Mesendoderm (in vitro differentiated cells): ENCODE measurements around the gene MAEL. TPM values are rescaled to one million over a fixed set of nuclear protein-coding genes. Genes with fewer than 3 reads are reported as not detected.

Experiments used
- DNase-seq: peaks from one replicate; pipeline ENCODE4 v3.0.0; 2013
- H2AK5ac ChIP-seq: 2 replicates; pipeline ENCODE4 v1.6.1; 2013; ENCODE audit warnings: low read length, inconsistent platforms
- H2BK120ac ChIP-seq: 2 replicates; pipeline ENCODE4 v1.6.1; 2013; ENCODE audit warnings: low read depth, mild to moderate bottlenecking, low read length, moderate library complexity, mixed read lengths
- H2BK15ac ChIP-seq: replicated peaks from 2 replicates; pipeline ENCODE4 v1.6.1; 2013; ENCODE audit warnings: low read depth, mild to moderate bottlenecking, moderate library complexity
- H2BK5ac ChIP-seq: 2 replicates; pipeline ENCODE4 v1.6.1; 2013; ENCODE audit warnings: low read length, inconsistent platforms
- H3K18ac ChIP-seq: 2 replicates; pipeline ENCODE4 v1.6.1; 2013; ENCODE audit warnings: mild to moderate bottlenecking, low read length, mixed read lengths
- H3K23ac ChIP-seq: one replicate; pipeline ENCODE4 v1.6.1; 2013; ENCODE audit warnings: low read length
- H3K27ac ChIP-seq: 2 replicates; pipeline ENCODE4 v1.5.1; 2013; ENCODE audit warnings: low read depth, mild to moderate bottlenecking, inconsistent platforms, low read length, moderate library complexity
- H3K27me3 ChIP-seq: 2 replicates; pipeline ENCODE4 v1.6.1; 2013; ENCODE audit warnings: low read length, control low read depth, mild to moderate bottlenecking, inconsistent platforms; ENCODE audit not compliant: insufficient read depth, poor library complexity
- H3K36me3 ChIP-seq: 2 replicates; pipeline ENCODE4 v1.6.1; 2013; ENCODE audit warnings: low read length, inconsistent platforms; ENCODE audit not compliant: control insufficient read depth, insufficient read depth
- H3K4ac ChIP-seq: one replicate; pipeline ENCODE4 v1.6.1; 2013; ENCODE audit warnings: low read depth, mild to moderate bottlenecking, low read length, moderate library complexity
- H3K4me1 ChIP-seq: 2 replicates; pipeline ENCODE4 v1.6.1; 2013; ENCODE audit warnings: low read depth, low read length, inconsistent platforms; ENCODE audit not compliant: control insufficient read depth
- H3K4me2 ChIP-seq: 2 replicates; pipeline ENCODE4 v1.6.1; 2013; ENCODE audit warnings: low read length
- H3K4me3 ChIP-seq: 2 replicates; pipeline ENCODE4 v1.5.1; 2013; ENCODE audit warnings: mild to moderate bottlenecking, low read length
- H3K56ac ChIP-seq: one replicate; pipeline ENCODE4 v1.6.1; 2013; ENCODE audit warnings: low read length
- H3K79me1 ChIP-seq: 2 replicates; pipeline ENCODE4 v1.6.1; 2013; ENCODE audit warnings: low read length, inconsistent platforms
- H3K79me2 ChIP-seq: 2 replicates; pipeline ENCODE4 v1.6.1; 2013; ENCODE audit warnings: mild to moderate bottlenecking, low read length; ENCODE audit not compliant: control insufficient read depth, insufficient read depth
- H3K9ac ChIP-seq: 2 replicates; pipeline ENCODE4 v1.6.1; 2013; ENCODE audit warnings: low read length, inconsistent platforms
- H4K5ac ChIP-seq: one replicate; pipeline ENCODE4 v1.6.1; 2013; ENCODE audit warnings: low read length
- H4K8ac ChIP-seq: one replicate; pipeline ENCODE4 v1.6.1; 2013; ENCODE audit warnings: low read depth, mild to moderate bottlenecking, control low read depth, low read length, moderate library complexity
- WGBS: extraction: QIAGEN DNeasy Blood & Tissue Kit; methylation state at CpG from one replicate; pipeline ENCODE4 v1.1.7; 2013; ENCODE audit warnings: low lambda C conversion rate, missing lambda C conversion rate; ENCODE audit not compliant: insufficient coverage; ENCODE audit errors: extremely low coverage; 5-methylcytosine and 5-hydroxymethylcytosine counted together
- polyA plus RNA-seq, 2 experiments: library from polyadenylated mRNA; stranded (reverse); fragments of 200-250 nt; gene quantifications; one replicate each; pipeline ENCODE4 v1.2.3, GENCODE V29; 2013

MAEL gene
- polyA plus RNA-seq (2013, experiment 1 of 2), result 0.10 TPM
- 0.17 TPM for polyA plus RNA-seq (2013, experiment 2 of 2)

DNA sequence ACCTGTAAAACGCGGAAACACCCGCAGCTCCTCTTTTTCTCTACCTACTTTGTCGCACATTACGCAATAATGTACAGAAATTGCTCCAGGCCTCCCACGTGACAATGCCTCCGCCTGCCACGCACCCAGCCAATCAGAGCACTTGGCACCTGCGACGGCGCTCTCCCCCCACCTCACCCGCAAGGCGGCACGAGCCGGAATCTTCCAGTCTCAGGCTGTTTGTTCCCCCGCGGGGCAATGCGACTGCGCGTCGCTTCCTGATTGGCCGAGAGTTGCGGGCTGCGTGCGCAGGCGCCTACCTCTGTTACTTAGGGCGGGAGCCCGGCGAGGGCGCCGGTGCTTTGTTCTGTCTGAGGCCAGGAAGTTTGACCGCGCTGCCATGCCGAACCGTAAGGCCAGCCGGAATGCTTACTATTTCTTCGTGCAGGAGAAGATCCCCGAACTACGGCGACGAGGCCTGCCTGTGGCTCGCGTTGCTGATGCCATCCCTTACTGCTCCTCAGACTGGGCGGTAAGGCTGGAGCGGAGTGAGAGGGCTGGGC lies at the start of gene MAEL:
MAEL (plus strand) TSS at position 307 of the 542 bp plus-strand sequence; CDS start at position 380, 73 bp downstream.
- no peak within 1 kb of the TSS for H3K4ac ChIP-seq

DNA sequence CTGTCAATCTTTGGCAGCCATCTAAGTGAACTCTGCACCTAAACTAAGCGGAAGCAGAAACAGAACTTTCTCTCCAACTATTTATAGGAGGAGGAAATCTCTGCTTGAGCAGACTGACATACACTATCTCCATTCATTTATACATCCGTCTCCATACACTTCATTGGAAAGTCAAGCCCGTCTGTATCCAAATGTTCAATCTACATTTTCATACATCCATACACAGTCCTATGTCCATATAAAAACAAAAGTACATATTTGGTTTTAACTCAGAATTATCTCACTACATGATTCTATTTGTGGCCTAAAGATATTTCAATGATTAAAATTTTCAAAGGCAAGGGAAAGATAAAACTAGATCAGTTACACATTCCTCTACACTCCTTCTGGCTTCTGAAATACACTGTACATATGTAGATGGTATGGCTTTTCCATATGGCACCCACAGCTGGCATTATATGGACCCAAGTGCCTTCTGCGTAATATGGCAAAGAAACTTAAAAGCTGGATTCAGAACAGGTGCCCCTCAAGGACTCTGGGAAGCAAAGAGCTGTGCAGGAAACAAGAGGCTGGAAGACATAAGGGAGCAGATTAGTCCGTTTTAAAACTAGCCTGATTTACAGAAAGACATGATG lies 49.2 kb upstream of the MAEL start:
- no peak overlapping the region for H3K23ac ChIP-seq
- H3K4ac ChIP-seq, result no peak overlapping the region
- H4K8ac ChIP-seq, result no peak overlapping the region
- no peak overlapping the region for H3K4me2 ChIP-seq
- DNase-seq, result no peak
- H3K9ac ChIP-seq, result no peak overlapping the region
- H2BK120ac ChIP-seq, result no peak overlapping the region
- no peak overlapping the region for H2BK15ac ChIP-seq
- no peak overlapping the region for H3K18ac ChIP-seq
- H3K79me2 ChIP-seq, result no peaks in the 10 kb centered on the region
- no peaks in the 10 kb centered on the region for H3K79me1 ChIP-seq
- H3K56ac ChIP-seq, result no peak overlapping the region
- WGBS, result no CpG with 5 or more reads among the region's 5 CpGs
- no peak overlapping the region for H2BK5ac ChIP-seq
- no peaks in the 10 kb centered on the region for H3K27me3 ChIP-seq
- H3K4me3 ChIP-seq, result no peak overlapping the region
- no peaks in the 10 kb centered on the region for H3K36me3 ChIP-seq
- H2AK5ac ChIP-seq, result no peak overlapping the region
- H3K27ac ChIP-seq, result no peak overlapping the region
- H3K4me1 ChIP-seq, result no peaks in the 10 kb centered on the region
- H4K5ac ChIP-seq, result no peak overlapping the region

More for the DNA sequence above, at the start of gene MAEL:
- no CpG with 5 or more reads among the region's 45 CpGs for WGBS
- Histone ChIP-seq H3K4me1 (no peaks in the 10 kb centered on the region), H3K36me3 (no peaks in the 10 kb centered on the region), H2BK120ac (no peak within 1 kb of the TSS), H4K5ac (no peak within 1 kb of the TSS), H3K27ac (no peak within 1 kb of the TSS), H3K79me2 (no peaks in the 10 kb centered on the region), H3K18ac (no peak within 1 kb of the TSS), H3K9ac (no peak within 1 kb of the TSS), H3K56ac (no peak within 1 kb of the TSS), H2BK15ac (no peak within 1 kb of the TSS), H4K8ac (no peak within 1 kb of the TSS), H2AK5ac (no peak within 1 kb of the TSS), H3K79me1 (no peaks in the 10 kb centered on the region), H3K27me3 (no peaks in the 10 kb centered on the region), H3K4me3 (no peak within 1 kb of the TSS), H3K4me2 (no peak within 1 kb of the TSS), H2BK5ac (no peak within 1 kb of the TSS), H3K23ac (no peak within 1 kb of the TSS)
- DNase-seq, result no peak

DNA sequence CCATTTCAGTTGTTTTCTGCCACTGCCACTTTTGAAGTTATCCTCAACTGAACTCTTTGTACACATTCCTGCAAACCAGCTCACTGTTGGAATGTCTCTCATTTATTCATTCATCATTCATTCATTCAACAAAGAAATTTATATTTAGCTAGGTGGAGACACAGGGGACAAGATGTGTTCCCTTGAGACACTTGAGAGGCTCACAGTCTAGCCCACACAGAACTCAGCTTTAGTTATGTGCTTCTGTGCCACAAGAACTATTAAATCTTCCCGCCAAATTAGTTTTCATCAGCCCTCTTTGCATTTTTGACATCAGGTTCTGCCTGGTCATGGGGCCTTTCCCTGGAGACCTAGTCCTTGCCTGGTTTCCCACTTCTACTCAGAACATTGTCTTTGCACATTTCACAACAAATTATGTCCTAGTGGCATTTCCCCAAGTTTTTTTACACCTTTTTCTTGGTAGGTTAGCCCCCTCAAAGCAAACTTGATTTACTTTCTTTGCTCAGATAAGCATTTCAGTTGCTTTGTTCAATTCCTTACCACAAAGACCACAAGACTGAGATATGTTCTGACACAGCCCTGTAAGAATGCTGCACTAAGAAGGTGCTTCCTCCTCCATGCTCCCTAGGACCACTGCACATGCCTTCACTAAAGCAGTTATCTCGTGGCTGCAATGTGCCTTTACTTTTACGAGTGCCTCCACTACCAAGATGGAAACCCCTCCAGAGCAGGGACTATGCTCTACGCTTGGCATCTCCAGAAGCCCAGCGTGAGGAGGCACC lies 44.7 kb upstream of the MAEL start:
- DNase-seq, result no peak
- no peak overlapping the region for H4K5ac ChIP-seq
- no peak overlapping the region for H2AK5ac ChIP-seq
- H3K36me3 ChIP-seq, result no peaks in the 10 kb centered on the region
- no peak overlapping the region for H2BK5ac ChIP-seq
- H2BK15ac ChIP-seq, result no peak overlapping the region
- H3K4me1 ChIP-seq, result no peaks in the 10 kb centered on the region
- H3K4me3 ChIP-seq, result no peak overlapping the region
- H2BK120ac ChIP-seq, result no peak overlapping the region
- no peak overlapping the region for H3K4ac ChIP-seq
- H4K8ac ChIP-seq, result no peak overlapping the region
- H3K23ac ChIP-seq, result no peak overlapping the region
- no CpG with 5 or more reads among the region's 5 CpGs for WGBS
- no peak overlapping the region for H3K4me2 ChIP-seq
- no peak overlapping the region for H3K9ac ChIP-seq
- H3K79me1 ChIP-seq, result no peaks in the 10 kb centered on the region
- no peak overlapping the region for H3K56ac ChIP-seq
- peaks cover 12% of the 10 kb centered on the region for H3K27me3 ChIP-seq
- H3K18ac ChIP-seq, result no peak overlapping the region
- no peaks in the 10 kb centered on the region for H3K79me2 ChIP-seq
- no peak overlapping the region for H3K27ac ChIP-seq

DNA sequence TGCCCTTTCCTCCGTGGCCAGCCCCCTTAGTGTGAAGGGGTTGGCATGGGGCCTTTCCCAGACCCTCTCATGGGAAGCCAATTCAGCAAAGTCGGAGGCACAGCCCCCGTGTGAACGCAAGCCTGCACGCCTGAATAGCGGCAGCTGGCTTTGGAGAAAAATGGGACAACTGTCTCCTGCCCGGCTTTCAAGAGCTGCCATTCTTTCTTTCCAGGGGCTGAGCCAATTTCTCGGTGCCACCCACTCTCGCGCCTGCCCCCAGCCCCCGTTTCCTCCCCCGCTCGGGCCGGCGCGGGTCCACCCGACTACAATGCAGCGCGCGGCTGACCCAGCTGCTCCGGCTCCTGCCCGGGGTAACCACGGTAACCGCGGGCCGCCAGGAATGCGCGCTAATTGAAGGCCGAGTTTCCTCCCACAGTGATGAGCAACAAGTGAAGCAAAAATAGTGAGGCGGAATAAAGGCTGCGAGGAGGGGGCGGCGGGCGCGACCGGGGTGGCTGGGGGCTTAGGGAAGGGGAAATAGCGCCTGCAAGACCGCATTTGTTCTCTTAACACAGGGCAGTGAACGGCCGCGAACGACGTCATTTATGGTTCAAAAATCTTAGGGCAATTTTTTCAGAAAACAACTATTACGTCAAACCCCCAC lies 41.6 kb upstream of the MAEL start:
- peak overlapping the region; percentile 51 for H3K27ac ChIP-seq
- no peak overlapping the region for H2BK120ac ChIP-seq
- WGBS, result no CpG with 5 or more reads among the region's 44 CpGs
- H3K4me3 ChIP-seq, result no peak overlapping the region
- peaks cover 12% of the 10 kb centered on the region for H3K27me3 ChIP-seq
- H3K9ac ChIP-seq, result peak overlapping the region; percentile 24
- H3K18ac ChIP-seq, result no peak overlapping the region
- H3K4me1 ChIP-seq, result no peaks in the 10 kb centered on the region
- H4K5ac ChIP-seq, result no peak overlapping the region
- no peak overlapping the region for H2BK5ac ChIP-seq
- no peak overlapping the region for H2AK5ac ChIP-seq
- H3K79me1 ChIP-seq, result no peaks in the 10 kb centered on the region
- peak overlapping the region; percentile 44 for H3K4me2 ChIP-seq
- H3K4ac ChIP-seq, result no peak overlapping the region
- no peaks in the 10 kb centered on the region for H3K79me2 ChIP-seq
- H4K8ac ChIP-seq, result no peak overlapping the region
- no peak overlapping the region for H3K23ac ChIP-seq
- no peaks in the 10 kb centered on the region for H3K36me3 ChIP-seq
- DNase-seq, result peak; percentile 64
- H2BK15ac ChIP-seq, result no peak overlapping the region
- peak overlapping the region; percentile 56 for H3K56ac ChIP-seq

DNA sequence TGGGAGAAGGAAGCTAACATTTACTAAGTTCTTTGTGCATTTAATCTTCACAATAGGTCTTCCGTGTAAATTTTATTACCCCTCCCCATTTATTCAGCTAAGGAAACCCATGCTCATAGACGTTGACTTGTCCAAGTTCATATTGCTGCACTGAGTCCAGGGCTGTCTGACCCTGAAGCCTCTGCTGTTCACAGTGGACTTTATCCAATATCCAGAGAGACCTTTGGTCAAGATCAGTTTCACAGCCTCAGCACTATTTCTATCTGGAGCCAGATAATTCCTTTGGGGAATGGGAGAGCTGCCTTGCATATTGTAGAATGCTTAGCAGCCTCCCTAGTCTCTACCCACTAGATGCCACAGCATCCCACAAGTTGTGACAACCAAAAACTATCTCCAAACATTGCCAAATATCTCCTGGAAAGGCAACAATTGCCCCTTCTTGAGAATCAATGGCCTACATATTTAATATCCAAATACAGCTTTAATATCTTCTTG lies 40.2 kb upstream of the MAEL start:
- H3K79me1 ChIP-seq, result no peaks in the 10 kb centered on the region
- no peak overlapping the region for H3K23ac ChIP-seq
- no peak overlapping the region for H2AK5ac ChIP-seq
- no peak overlapping the region for H3K4ac ChIP-seq
- H3K56ac ChIP-seq, result no peak overlapping the region
- peaks cover 12% of the 10 kb centered on the region for H3K27me3 ChIP-seq
- no peak overlapping the region for H4K5ac ChIP-seq
- H2BK15ac ChIP-seq, result no peak overlapping the region
- no peak overlapping the region for H2BK5ac ChIP-seq
- no peak overlapping the region for H3K27ac ChIP-seq
- no peak overlapping the region for H4K8ac ChIP-seq
- H3K9ac ChIP-seq, result no peak overlapping the region
- H3K4me1 ChIP-seq, result no peaks in the 10 kb centered on the region
- DNase-seq, result no peak
- no peak overlapping the region for H3K18ac ChIP-seq
- no peak overlapping the region for H3K4me3 ChIP-seq
- H3K36me3 ChIP-seq, result no peaks in the 10 kb centered on the region
- H3K79me2 ChIP-seq, result no peaks in the 10 kb centered on the region
- no peak overlapping the region for H3K4me2 ChIP-seq
- H2BK120ac ChIP-seq, result no peak overlapping the region
- WGBS, result no CpG with 5 or more reads among the region's 2 CpGs
